ENCODE data around the gene TMEM14C.

GRCh38 chr6:10740061-10740460, 17.2 kb downstream of the TMEM14C start:
- no peak for TF ChIP-seq EZH2phosphoT487 (IDR thresholded peaks at IDR 0.05; ENCODE audit: borderline replicate concordance)
- TF ChIP-seq CTCF (conservative IDR thresholded peaks at IDR 0.05; ENCODE audit: low read length): no peak

Measured in Loucy (cell line).